ENCODE measurements around the gene SREK1. TPM values are rescaled to one million over a fixed set of nuclear protein-coding genes. Genes with fewer than 3 reads are reported as not detected.
"Not testable (repeated sequence)": the region's sequence is repeated elsewhere in the genome, so short reads cannot be mapped to it uniquely, and the experiment has no call there.

The SREK1 gene
- total RNA-seq, 4 donors from 2014 or later = 29.9 to 51.9 (median 44.9) TPM

- peaks cover 0 to 2% (median 1%) of the 10 kb centered on the region in 4 donors for H3K4me1 ChIP-seq
- TF ChIP-seq EP300 (IDR thresholded peaks at IDR 0.05) (no peak), POLR2AphosphoS5 (IDR thresholded peaks at IDR 0.05) (no peak), CTCF (IDR thresholded peaks at IDR 0.05) (no peak), POLR2A (IDR thresholded peaks at IDR 0.05; ENCODE audit: low read depth) (no peak)
These were observed 15.0 kb upstream of the SREK1 start for GRCh38 chr5:66129144-66129543.

GRCh38 chr5:66130493-66130892 lies 13.6 kb upstream of the SREK1 start:
- no peaks in the 10 kb centered on the region for H3K27me3 ChIP-seq
- no peaks in the 10 kb centered on the region for H3K36me3 ChIP-seq
- H3K4me1 ChIP-seq = peaks cover 0 to 7% (median 6%) of the 10 kb centered on the region in 4 donors
- intact Hi-C loops (cut with DNase I) = no loop called here
- 87% methylated on average over 1 of the region's 1 CpG for WGBS
- no peaks in the 10 kb centered on the region for H3K9me3 ChIP-seq
- H3K27ac ChIP-seq (replicated peaks in 1 of 4) = no peak overlapping the region
- H3K4me3 ChIP-seq = no peak overlapping the region
- no peak for DNase-seq (ENCODE audit: extremely low spot score)
- TF ChIP-seq CTCF (IDR thresholded peaks at IDR 0.05) (no peak), POLR2A (IDR thresholded peaks at IDR 0.05; ENCODE audit: low read depth) (no peak), EP300 (IDR thresholded peaks at IDR 0.05) (no peak), POLR2AphosphoS5 (IDR thresholded peaks at IDR 0.05) (no peak)

More at GRCh38 chr5:66129144-66129543, 15.0 kb upstream of the SREK1 start:
- Histone ChIP-seq H3K27me3 (no peaks in the 10 kb centered on the region), H3K36me3 (no peaks in the 10 kb centered on the region), H3K4me3 (no peak overlapping the region), H3K27ac (replicated peaks in 1 of 4) (no peak overlapping the region), H3K9me3 (no peaks in the 10 kb centered on the region)
- intact Hi-C loops (cut with DNase I) = no loop called here
- WGBS = 88% methylated on average over 4 of the region's 4 CpGs
- DNase-seq (ENCODE audit: extremely low spot score) = no peak

GRCh38 chr5:66134407-66134861 lies 9.7 kb upstream of the SREK1 start:
- DNase-seq (ENCODE audit: extremely low spot score) = no peak
- TF ChIP-seq POLR2A (IDR thresholded peaks at IDR 0.05; ENCODE audit: low read depth) = no peak
- TF ChIP-seq EP300 (IDR thresholded peaks at IDR 0.05) = no peak
- TF ChIP-seq POLR2AphosphoS5 (IDR thresholded peaks at IDR 0.05) = no peak
- TF ChIP-seq CTCF (IDR thresholded peaks at IDR 0.05) = no peak
- Histone ChIP-seq H3K4me3 (no peak overlapping the region), H3K9me3 (no peaks in the 10 kb centered on the region), H3K4me1 (peaks cover 0 to 7% (median 6%) of the 10 kb centered on the region in 4 donors), H3K27me3 (no peaks in the 10 kb centered on the region), H3K36me3 (no peaks in the 10 kb centered on the region), H3K27ac (replicated peaks in 1 of 4) (no peak overlapping the region)
- WGBS = 64% methylated on average over 1 of the region's 1 CpG
- intact Hi-C loops (cut with DNase I) = no loop called here

- 87% methylated on average over 2 of the region's 2 CpGs for WGBS
- Histone ChIP-seq H3K36me3 (no peaks in the 10 kb centered on the region), H3K27ac (replicated peaks in 1 of 4) (no peak overlapping the region), H3K9me3 (no peaks in the 10 kb centered on the region), H3K4me1 (peaks cover 0 to 7% (median 6%) of the 10 kb centered on the region in 4 donors), H3K4me3 (no peak overlapping the region), H3K27me3 (no peaks in the 10 kb centered on the region)
- no peak for DNase-seq (ENCODE audit: extremely low spot score)
- intact Hi-C loops (cut with DNase I) = no loop called here
- TF ChIP-seq POLR2AphosphoS5 (IDR thresholded peaks at IDR 0.05) = no peak
- TF ChIP-seq EP300 (IDR thresholded peaks at IDR 0.05) = no peak
- TF ChIP-seq CTCF (IDR thresholded peaks at IDR 0.05) = no peak
- no peak for TF ChIP-seq POLR2A (IDR thresholded peaks at IDR 0.05; ENCODE audit: low read depth)
These were observed 8.0 kb upstream of the SREK1 start for GRCh38 chr5:66136053-66136452.

GRCh38 chr5:66136944-66137343 lies 7.2 kb upstream of the SREK1 start:
- intact Hi-C loops (cut with DNase I); H3K4me1 ChIP-seq; DNase-seq (ENCODE audit: extremely low spot score); H3K4me3 ChIP-seq; H3K27me3 ChIP-seq; H3K9me3 ChIP-seq; H3K36me3 ChIP-seq; H3K27ac ChIP-seq (replicated peaks in 1 of 4): not testable (repeated sequence)
- WGBS = 93% methylated on average over 3 of the region's 3 CpGs

Measured in esophagus muscularis mucosa (tissue), 4 donors.